RWPE2 (cell line): Measurements from ENCODE around the gene MIF4GD.
A peak's percentile ranks its signal among the peaks of the same experiment; 100 is the strongest.

Experiments
- ATAC-seq: fragments of 200-7000 bp; cut with Tn5 transposase; 3 replicates; pipeline ENCODE4 v1.9.1; 2021; ENCODE audit warnings: low read depth
- DNase-seq: peaks from one replicate; pipeline ENCODE4 v3.0.0-alpha.2; 2020; ENCODE audit warnings: low spot score
- H3K27ac ChIP-seq: fragments of 450-650 bp; 2 replicates; pipeline ENCODE4 v1.5.1; 2017; ENCODE audit warnings: mild to moderate bottlenecking; ENCODE audit not compliant: poor library complexity, severe bottlenecking
- H3K27me3 ChIP-seq: fragments of 250-450 bp; sonication (Bioruptor Pico); 2 replicates; pipeline ENCODE4 v1.5.1; 2021; ENCODE audit warnings: mild to moderate bottlenecking, moderate library complexity; ENCODE audit not compliant: insufficient read depth, poor library complexity, severe bottlenecking
- H3K36me3 ChIP-seq: fragments of 250-450 bp; sonication (Bioruptor Pico); 2 replicates; pipeline ENCODE4 v1.5.1; 2020; ENCODE audit warnings: low read depth, mild to moderate bottlenecking, moderate library complexity
- H3K4me1 ChIP-seq: fragments of 250-450 bp; sonication (Bioruptor Pico); 2 replicates; pipeline ENCODE4 v1.5.1; 2021; ENCODE audit warnings: mild to moderate bottlenecking, moderate library complexity; ENCODE audit not compliant: insufficient read depth, poor library complexity, severe bottlenecking
- H3K4me3 ChIP-seq: fragments of 250-450 bp; sonication (Bioruptor Pico); 2 replicates; pipeline ENCODE4 v1.5.1; 2021; ENCODE audit warnings: mild to moderate bottlenecking, moderate library complexity; ENCODE audit not compliant: severe bottlenecking
- H3K9me3 ChIP-seq: fragments of 250-450 bp; sonication (Bioruptor Pico); 2 replicates; pipeline ENCODE4 v1.5.1; 2021; ENCODE audit warnings: mild to moderate bottlenecking, moderate library complexity; ENCODE audit not compliant: severe bottlenecking
- CTCF ChIP-seq: fragments of 450-650 bp; IDR thresholded peaks from one replicate; pipeline ENCODE4 v1.5.1; 2017; ENCODE audit warnings: mild to moderate bottlenecking, moderate library complexity; ENCODE audit not compliant: poor library complexity, severe bottlenecking

Gene MIF4GD

GRCh38 chr17:75316253-75316652, 45.2 kb upstream of the MIF4GD start:
- Histone ChIP-seq H3K9me3 (peaks cover 2% of the 10 kb centered on the region), H3K27ac (no peak overlapping the region), H3K4me3 (no peak overlapping the region), H3K4me1 (no peaks in the 10 kb centered on the region), H3K27me3 (no peaks in the 10 kb centered on the region), H3K36me3 (peaks cover 31% of the 10 kb centered on the region)
- TF ChIP-seq CTCF: no peak
- DNase-seq (no peak), ATAC-seq (0 out of 3 replicates have a peak, but pooled peaks have one; percentile 9)

GRCh38 chr17:75315541-75316243, 44.7 kb upstream of the MIF4GD start:
- Histone ChIP-seq H3K4me1 (no peaks in the 10 kb centered on the region), H3K9me3 (peaks cover 2% of the 10 kb centered on the region), H3K27me3 (no peaks in the 10 kb centered on the region), H3K36me3 (peaks cover 26% of the 10 kb centered on the region), H3K4me3 (no peak overlapping the region), H3K27ac (no peak overlapping the region)
- TF ChIP-seq CTCF: no peak
- no peak for DNase-seq
- no peak for ATAC-seq

- TF ChIP-seq CTCF: no peak
- Histone ChIP-seq H3K36me3 (peaks cover 12% of the 10 kb centered on the region; the same call in 1 of the 2 replicates), H3K27ac (no peak overlapping the region), H3K9me3 (no peaks in the 10 kb centered on the region), H3K27me3 (no peaks in the 10 kb centered on the region), H3K4me3 (no peak overlapping the region), H3K4me1 (no peaks in the 10 kb centered on the region)
- DNase-seq (no peak), ATAC-seq (peak; percentile 31; the same call in 1 of the 3 replicates)
Observed at GRCh38 chr17:75313941-75314551, 43.0 kb upstream of the MIF4GD start.

- no peak for TF ChIP-seq CTCF
- Histone ChIP-seq H3K36me3 (no peaks in the 10 kb centered on the region), H3K27me3 (no peaks in the 10 kb centered on the region), H3K9me3 (no peaks in the 10 kb centered on the region), H3K4me3 (no peak overlapping the region), H3K27ac (no peak overlapping the region), H3K4me1 (no peaks in the 10 kb centered on the region)
- peak; percentile 36; the same call in 2 of the 3 replicates for ATAC-seq
- DNase-seq: no peak
Observed at GRCh38 chr17:75308732-75309629, 38.0 kb upstream of the MIF4GD start.
